ENCODE data around the gene CGN. TPM values are rescaled to one million over a fixed set of nuclear protein-coding genes. Genes with fewer than 3 reads are reported as not detected.

CGN gene
- total RNA-seq, 1 donor from 2014 or later = 6.0 TPM

- no peak for DNase-seq
Measured at GRCh38 chr1:151553659-151554058, 42.5 kb downstream of the CGN start.

GRCh38 chr1:151556052-151556451 lies 44.9 kb downstream of the CGN start:
- no peak for DNase-seq

GRCh38 chr1:151562661-151563060 lies 51.5 kb downstream of the CGN start:
- no peak for DNase-seq

- DNase-seq = no peak
Measured at GRCh38 chr1:151563376-151563775, 52.2 kb downstream of the CGN start.

GRCh38 chr1:151565502-151566189 lies 54.5 kb downstream of the CGN start:
- DNase-seq = no peak

GRCh38 chr1:151568626-151569088 lies 57.5 kb downstream of the CGN start:
- DNase-seq = no peak

GRCh38 chr1:151570819-151571218 lies 59.6 kb downstream of the CGN start:
- no peak for DNase-seq

- DNase-seq = no peak
Measured at GRCh38 chr1:151574575-151575529, 63.7 kb downstream of the CGN start.

GRCh38 chr1:151577173-151577572 lies 66.0 kb downstream of the CGN start:
- DNase-seq = no peak

- no peak for DNase-seq
Measured at GRCh38 chr1:151578941-151579340, 67.8 kb downstream of the CGN start.

GRCh38 chr1:151579436-151580225 lies 68.4 kb downstream of the CGN start:
- DNase-seq = no peak

GRCh38 chr1:151581451-151581850 lies 70.3 kb downstream of the CGN start:
- DNase-seq = no peak

- no peak for DNase-seq
Measured at GRCh38 chr1:151581921-151582320, 70.7 kb downstream of the CGN start.

- DNase-seq = no peak
Measured at GRCh38 chr1:151583796-151584195, 72.6 kb downstream of the CGN start.

GRCh38 chr1:151584278-151584677 lies 73.1 kb downstream of the CGN start:
- no peak for DNase-seq

GRCh38 chr1:151584780-151585179 lies 73.6 kb downstream of the CGN start:
- DNase-seq = no peak

GRCh38 chr1:151585622-151586021 lies 74.4 kb downstream of the CGN start:
- DNase-seq = no peak

Small RNA genes within 50 kb of the gene (small RNA-seq; reads per million reads assigned to genes)
- gene MIR554 (ENCODE audit: low replicate concordance) (not detected), gene RF00405 (ENCODE audit: low replicate concordance) (not detected)

Other genes with a start within 250 kb of the CGN start
- gene ZNF687, start 229.1 kb upstream of the CGN start, total RNA-seq = 8.4 TPM
- gene PI4KB, start 184.0 kb upstream of the CGN start, total RNA-seq = 39.9 TPM
- gene RFX5, start 164.1 kb upstream of the CGN start, total RNA-seq = 22.8 TPM
- 46.2 TPM for gene SELENBP1, start 138.7 kb upstream of the CGN start, total RNA-seq
- 176 TPM for gene PSMB4, start 111.8 kb upstream of the CGN start, total RNA-seq
- gene POGZ, start 51.9 kb upstream of the CGN start, total RNA-seq = 53.0 TPM
- gene TUFT1, start 28.9 kb downstream of the CGN start, total RNA-seq = 33.3 TPM
- gene SNX27, start 100.7 kb downstream of the CGN start, total RNA-seq = 33.4 TPM
- 0.49 TPM for gene CELF3, start 205.4 kb downstream of the CGN start, total RNA-seq
- gene RIIAD1, start 210.1 kb downstream of the CGN start, total RNA-seq = not detected